Measurements from ENCODE around the gene INAFM1. TPM values are rescaled to one million over a fixed set of nuclear protein-coding genes. Genes with fewer than 3 reads are reported as not detected.

The INAFM1 gene
- total RNA-seq, 4 donors from 2014 or later, result 6.0 to 13.6 (median 8.2) TPM

GRCh38 chr19:47323409-47323808, 48.7 kb downstream of the INAFM1 start:
- 74 to 82% methylated on average over 8 of the region's 8 CpGs for WGBS, 2 donors
- TF ChIP-seq POLR2A (IDR thresholded peaks at IDR 0.05) (no peak), CTCF (IDR thresholded peaks at IDR 0.05) (no peak)
- H3K4me3 ChIP-seq (ENCODE audit: low read depth, poor library complexity, severe bottlenecking), result no peak overlapping the region
- DNase-seq (ENCODE audit: low spot score in 2 of 2), result no peak
- intact Hi-C loops (cut with DNase I; ENCODE audit: low total_unique reads), result no loop called here

- 80 to 81% methylated on average over 12 of the region's 12 CpGs for WGBS, 2 donors
- no peak for DNase-seq (ENCODE audit: low spot score in 2 of 2)
- H3K4me3 ChIP-seq (ENCODE audit: low read depth, poor library complexity, severe bottlenecking), result no peak overlapping the region
- intact Hi-C loops (cut with DNase I; ENCODE audit: low total_unique reads), result no loop called here
- TF ChIP-seq CTCF (IDR thresholded peaks at IDR 0.05) (no peak), POLR2A (IDR thresholded peaks at IDR 0.05) (no peak)
Observed at GRCh38 chr19:47323872-47324271, 49.2 kb downstream of the INAFM1 start.

GRCh38 chr19:47324502-47324901, 49.8 kb downstream of the INAFM1 start:
- WGBS, 2 donors, result 54 to 66% methylated on average over 9 of the region's 9 CpGs
- no peak overlapping the region for H3K4me3 ChIP-seq (ENCODE audit: low read depth, poor library complexity, severe bottlenecking)
- intact Hi-C loops (cut with DNase I; ENCODE audit: low total_unique reads), result no loop called here

More at GRCh38 chr19:47324502-47324901, 49.8 kb downstream of the INAFM1 start:
- DNase-seq (ENCODE audit: low spot score in 2 of 2), result peak in 1 of 2 donors; percentile 43
- TF ChIP-seq CTCF (IDR thresholded peaks at IDR 0.05) (no peak), POLR2A (IDR thresholded peaks at IDR 0.05) (no peak)

MicroRNA genes within 50 kb of the gene (microRNA counts, 767-probe panel; counts per million panel counts)
- 0 to 358 counts per million in 2 donors for microRNA hsa-miR-3190-5p

Small RNA genes within 50 kb of the gene (microRNA-seq; reads per million reads assigned to microRNA genes)
- 0 reads per million in 2 donors for gene MIR3190 (ENCODE audit: borderline number of aligned reads in 1 of 2, borderline replicate concordance in 2 of 2)
- gene MIR3191 (ENCODE audit: borderline number of aligned reads in 1 of 2, borderline replicate concordance in 2 of 2), result 0 reads per million in 2 donors

Other genes starting within 250 kb of the INAFM1 start
- gene TMEM160, start 226.3 kb upstream of the INAFM1 start, total RNA-seq, result 10 to 100 TPM; 54.1 to 64.8 (median 56.0) TPM
- gene ZC3H4, start 161.1 kb upstream of the INAFM1 start, total RNA-seq, result 10 to 100 TPM; 21.8 to 29.5 (median 27.6) TPM
- gene SAE1, start 144.1 kb upstream of the INAFM1 start, total RNA-seq, result 10 to 100 TPM; 38.8 to 56.1 (median 44.2) TPM
- 10 to 100 TPM; 11.2 to 33.0 (median 14.4) TPM for gene BBC3, start 43.7 kb upstream of the INAFM1 start, total RNA-seq
- gene CCDC9, start 18.4 kb upstream of the INAFM1 start, total RNA-seq, result 10 to 100 TPM; 26.4 to 46.6 (median 33.7) TPM
- gene C5AR1, start 35.0 kb downstream of the INAFM1 start, total RNA-seq, result 1 to 10 TPM; 1.1 to 3.7 (median 2.0) TPM
- 1 to 10 TPM in 3 of 4 donors, under 1 TPM in 1; 0.91 to 3.5 (median 1.7) TPM for gene C5AR2, start 57.3 kb downstream of the INAFM1 start, total RNA-seq
- gene DHX34, start 74.4 kb downstream of the INAFM1 start, total RNA-seq, result 10 to 100 TPM; 11.1 to 28.7 (median 18.9) TPM
- 1 to 10 TPM; 1.9 to 8.5 (median 4.6) TPM for gene MEIS3, start 144.6 kb downstream of the INAFM1 start, total RNA-seq
- 1 to 10 TPM in 2 of 4 donors, under 1 TPM in 1, not detected in 1; 0.38 to 2.3 (median 1.6) TPM for gene SLC8A2, start 197.0 kb downstream of the INAFM1 start, total RNA-seq
- gene KPTN, start 209.3 kb downstream of the INAFM1 start, total RNA-seq, result 1 to 10 TPM; 3.5 to 9.0 (median 5.9) TPM
- 100 to 1,000 TPM; 182 to 344 (median 221) TPM for gene NAPA, start 240.2 kb downstream of the INAFM1 start, total RNA-seq

Measured in lower leg skin (tissue), 4 donors.